HG03280 (cell line): ENCODE data around the gene RFPL1.
A peak's percentile ranks its signal among the peaks of the same experiment; 100 is the strongest.
"Not testable (repeated sequence)": the region's sequence is repeated elsewhere in the genome, so short reads cannot be mapped to it uniquely, and the experiment has no call there.

Experiments
- ATAC-seq: cut with Tn5 transposase; IDR thresholded peaks from one replicate; pipeline ENCODE4 v1.9.1; 2021; ENCODE audit warnings: mild to moderate bottlenecking, moderate library complexity; ENCODE audit not compliant: unreplicated experiment

The RFPL1 gene

DNA sequence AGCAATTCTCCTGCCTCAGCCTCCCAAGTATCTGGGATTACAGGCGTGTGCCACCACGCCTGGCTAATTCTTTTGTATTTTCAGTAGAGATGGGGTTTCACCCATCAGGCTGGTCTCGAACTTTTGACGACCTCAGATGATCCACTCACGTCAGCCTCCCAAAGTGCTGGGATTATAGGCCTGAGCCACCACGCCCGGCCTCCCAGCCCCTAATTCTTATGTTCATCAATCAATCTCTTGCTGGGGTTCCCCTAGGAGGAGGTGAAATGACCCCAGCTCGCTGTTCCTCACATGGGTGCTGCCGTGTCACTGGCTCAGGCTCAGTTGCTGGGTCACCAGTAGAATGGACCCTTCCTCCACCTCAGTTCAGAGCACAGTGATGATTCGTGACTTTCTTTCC, at the start of gene RFPL1:
RFPL1 (plus strand) TSS at position 301 of the 400 bp plus-strand sequence.
- ATAC-seq, result not testable (repeated sequence)

- ATAC-seq, result peak; percentile 5
These were observed 49.7 kb upstream of the RFPL1 start for GRCh38 chr22:29388759-29389090.

DNA sequence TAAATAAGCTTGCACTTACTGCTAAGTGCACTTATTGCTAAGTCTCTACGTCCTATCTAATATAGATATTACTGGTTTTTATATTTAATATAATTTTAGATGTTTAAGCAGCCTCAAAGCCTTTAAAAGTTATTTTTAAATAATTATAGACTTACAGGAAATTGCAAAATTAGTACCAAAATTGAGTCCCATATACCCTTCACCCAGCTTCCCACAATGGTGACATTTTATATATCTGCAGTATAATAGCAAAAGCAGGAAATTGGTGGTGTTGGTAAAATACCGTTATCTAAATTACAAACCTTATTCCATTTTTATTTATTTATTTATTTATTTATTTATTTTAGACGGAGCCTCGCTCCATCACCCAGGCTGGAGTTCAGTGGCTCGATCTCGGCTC, 48.1 kb upstream of the RFPL1 start:
- no peak for ATAC-seq

DNA sequence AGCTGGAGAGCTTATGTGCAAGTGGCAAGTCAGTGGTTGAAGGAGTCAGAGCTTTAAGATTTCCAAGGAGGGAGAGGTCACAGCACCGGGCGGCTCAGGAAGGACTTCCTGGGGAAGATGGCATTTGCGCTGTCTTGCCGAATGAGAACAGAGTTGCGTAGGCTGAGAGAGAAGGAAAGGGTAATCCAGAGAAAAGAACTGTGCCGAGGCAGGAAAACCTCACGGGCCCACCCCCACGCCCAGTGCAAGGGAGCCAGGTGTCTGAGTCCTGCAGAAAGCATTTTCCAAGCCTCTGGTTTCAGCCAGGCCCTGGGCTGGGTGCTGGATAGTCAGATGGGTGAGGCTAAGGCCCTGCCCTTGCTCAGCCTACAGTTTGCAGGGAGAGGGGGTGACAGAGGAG, 46.8 kb upstream of the RFPL1 start:
- ATAC-seq, result no peak

DNA sequence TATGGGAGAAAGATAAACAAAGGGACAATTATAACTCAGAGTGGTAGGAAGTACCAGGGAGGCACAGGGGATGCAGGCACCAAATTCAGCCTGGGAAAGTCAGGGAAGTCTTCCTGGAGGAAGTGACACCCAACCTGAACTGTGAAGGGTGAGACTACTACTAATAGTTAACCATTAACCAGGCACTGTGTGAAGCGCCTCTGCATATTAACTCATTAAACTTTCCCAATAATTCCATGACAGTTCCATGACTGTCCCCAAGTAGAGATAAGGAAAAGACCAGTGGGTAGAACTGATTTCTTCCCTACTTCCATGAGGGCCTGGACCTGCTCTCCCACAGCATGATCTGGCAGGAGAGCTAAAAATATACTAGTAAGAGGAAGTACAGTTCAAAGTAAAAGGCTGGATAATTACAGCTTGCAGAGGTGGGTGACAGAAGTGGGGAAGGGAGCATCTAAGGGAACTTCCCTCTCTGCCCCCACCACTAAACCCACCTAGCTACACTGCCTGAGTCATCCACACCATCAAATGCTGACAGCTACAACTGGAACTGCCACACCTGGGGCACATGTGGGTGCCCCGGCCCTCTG, 45.3 kb upstream of the RFPL1 start:
- ATAC-seq, result no peak

DNA sequence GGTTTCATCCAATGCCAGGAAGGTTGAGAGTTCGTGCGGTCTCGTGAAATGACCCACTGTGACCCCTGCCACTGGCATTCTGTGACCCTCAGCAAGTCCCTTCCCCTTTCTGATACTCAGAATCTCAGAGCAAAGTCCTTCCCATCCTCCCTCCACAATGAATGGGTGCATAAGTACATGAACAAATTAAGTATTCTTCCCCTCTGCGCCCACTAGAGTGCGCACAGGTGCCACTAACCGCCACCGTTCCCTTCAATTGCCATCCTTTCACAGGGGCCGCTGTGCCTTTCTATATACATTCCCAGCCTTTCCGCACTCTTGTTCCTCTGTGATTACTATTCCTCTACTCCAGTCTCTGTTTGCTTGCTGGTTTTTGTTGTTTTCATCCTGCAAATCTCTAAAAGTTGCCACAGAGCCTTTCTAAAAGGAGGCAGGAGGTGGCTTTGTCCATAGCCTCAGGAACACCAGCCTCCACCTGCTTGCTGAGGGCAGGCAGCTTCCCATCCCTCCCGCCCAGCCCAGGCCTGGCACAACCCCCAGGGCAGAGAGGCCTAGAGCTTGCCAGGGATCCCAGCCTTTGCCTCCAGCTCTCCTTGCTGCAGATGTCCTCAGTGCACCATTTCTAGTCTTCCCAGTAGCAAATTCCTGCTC, 43.3 kb upstream of the RFPL1 start:
- no peak for ATAC-seq

DNA sequence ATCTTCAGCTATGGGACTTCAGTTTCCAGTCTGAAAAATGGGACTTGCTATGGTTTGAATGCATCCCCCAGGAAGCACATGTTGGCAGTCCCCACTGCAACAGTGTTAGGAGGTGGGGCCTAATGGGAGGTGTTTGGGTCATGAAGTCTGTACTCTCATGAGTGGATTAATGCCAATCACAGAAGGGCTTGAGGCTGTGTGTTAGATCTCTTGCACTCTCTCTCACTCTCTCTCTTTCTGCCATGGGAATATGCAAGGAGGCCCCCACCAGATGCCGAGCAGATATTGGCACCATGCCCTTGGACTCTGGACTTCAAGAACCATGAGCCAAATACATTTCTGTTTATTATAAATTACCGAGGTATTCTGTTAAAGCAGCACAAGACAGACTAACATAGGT, 42.3 kb upstream of the RFPL1 start:
- ATAC-seq, result no peak

DNA sequence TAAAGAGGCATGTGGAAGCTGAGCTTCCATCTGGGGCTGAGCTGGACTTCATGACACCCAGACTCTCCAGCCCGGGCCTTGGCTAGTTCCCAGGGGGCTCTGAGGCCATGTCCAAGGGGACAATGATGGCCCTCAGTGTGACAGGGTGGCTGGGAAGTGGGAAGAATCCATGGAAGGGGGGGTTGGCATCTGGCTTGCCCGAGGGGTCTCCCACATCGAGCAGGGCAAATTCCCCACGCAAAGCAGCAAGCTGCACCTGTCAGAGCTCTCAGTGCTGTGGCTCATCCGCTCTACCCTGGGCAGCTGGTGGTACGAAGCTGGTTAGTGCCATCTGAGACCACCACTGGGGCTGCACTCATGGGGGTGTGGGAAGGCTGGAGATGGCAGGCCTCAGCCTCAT, 40.6 kb upstream of the RFPL1 start:
- ATAC-seq, result no peak

DNA sequence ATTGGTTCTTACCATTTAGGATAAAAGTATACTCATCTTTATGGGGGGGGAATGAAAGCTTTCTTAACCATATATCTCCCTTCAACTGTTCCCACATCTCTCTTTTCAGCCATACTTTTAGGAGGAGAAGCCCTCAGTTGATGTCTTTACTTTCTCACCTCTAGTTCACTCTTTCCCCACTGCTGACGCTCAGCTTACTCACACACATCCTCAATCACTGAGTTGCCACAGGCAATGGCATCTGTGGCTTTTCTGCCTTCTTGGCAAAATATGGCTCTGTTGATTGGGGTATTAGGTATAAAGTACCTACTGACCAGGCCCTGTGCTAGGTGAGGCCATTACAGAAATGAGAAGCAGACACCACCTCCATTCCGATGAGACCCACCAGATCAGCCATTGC, 37.8 kb upstream of the RFPL1 start:
- ATAC-seq, result no peak

- not testable (repeated sequence) for ATAC-seq
These were observed 36.8 kb upstream of the RFPL1 start for GRCh38 chr22:29401538-29401937.

DNA sequence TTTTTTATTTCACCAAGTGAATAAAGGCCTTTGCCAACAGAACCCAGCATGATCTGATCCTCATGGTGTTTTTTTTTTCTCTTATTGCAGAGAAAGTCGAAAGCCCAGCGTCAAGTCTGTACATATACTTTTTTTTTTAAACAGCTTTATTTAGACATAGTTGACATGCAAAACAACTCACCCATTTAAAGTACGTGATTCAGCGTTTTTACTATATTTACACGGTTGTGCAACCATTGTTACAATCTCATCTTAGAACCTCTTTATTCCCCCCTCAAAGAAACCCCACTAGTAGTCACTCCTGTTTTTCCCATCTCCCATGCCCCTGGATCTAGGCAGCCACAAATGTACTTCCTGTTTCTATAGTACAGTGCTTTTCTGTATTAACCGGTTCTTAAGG, 29.4 kb upstream of the RFPL1 start:
- no peak for ATAC-seq

GRCh38 chr22:29411569-29412211, 26.7 kb upstream of the RFPL1 start:
- not testable (repeated sequence) for ATAC-seq

GRCh38 chr22:29412772-29413171, 25.6 kb upstream of the RFPL1 start:
- not testable (repeated sequence) for ATAC-seq

DNA sequence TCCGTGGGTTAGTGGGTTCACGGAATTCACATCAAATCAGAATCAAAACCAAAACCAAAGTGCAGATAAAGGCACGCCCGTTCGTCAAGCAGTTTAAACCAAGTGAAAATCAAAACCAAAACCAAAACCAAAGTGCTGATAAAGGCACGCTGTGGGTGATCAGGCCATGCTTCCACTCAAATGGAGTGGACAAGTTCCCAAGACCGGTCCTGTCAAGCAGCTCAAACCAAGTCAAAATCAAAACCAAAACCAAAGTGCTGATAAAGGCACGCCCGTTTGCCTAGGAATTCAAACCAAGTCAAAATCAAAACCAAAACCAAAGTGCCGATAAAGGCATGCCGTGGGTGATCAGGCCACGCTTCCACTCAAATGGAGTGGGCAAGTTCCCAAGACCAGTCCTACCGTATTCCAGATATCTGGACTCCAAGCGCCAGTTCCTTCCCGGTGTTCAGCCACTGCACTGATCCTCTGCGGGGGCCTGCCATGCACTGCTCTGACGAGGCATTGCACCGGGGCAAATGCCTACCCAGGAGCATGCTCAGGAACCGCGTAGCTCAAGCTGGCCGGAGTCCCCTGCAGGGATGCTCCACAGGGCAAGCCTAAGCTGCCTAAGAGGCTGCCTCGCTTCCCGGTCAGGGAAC, 23.3 kb upstream of the RFPL1 start:
- peak; percentile 47 for ATAC-seq

DNA sequence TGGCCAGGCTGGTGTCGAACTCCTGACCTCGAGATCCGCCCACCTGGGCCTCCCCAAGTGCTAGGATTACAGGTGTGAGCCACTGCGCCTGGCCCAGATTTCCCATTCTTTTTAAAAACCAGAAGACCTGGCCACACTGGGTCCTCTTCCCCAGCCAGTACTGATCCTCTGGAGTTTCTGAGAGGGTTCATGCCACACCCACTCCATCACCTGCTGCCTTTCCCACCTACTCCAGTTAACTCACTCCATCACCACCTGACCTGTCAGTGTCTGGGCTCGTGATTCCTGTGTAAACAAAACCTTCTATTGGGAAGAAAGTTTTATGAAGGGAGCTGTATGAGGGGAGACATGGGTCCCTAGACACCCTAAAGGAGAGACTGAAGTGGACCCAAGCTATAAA, 19.7 kb upstream of the RFPL1 start:
- not testable (repeated sequence) for ATAC-seq

GRCh38 chr22:29426476-29426875, 11.9 kb upstream of the RFPL1 start:
- no peak for ATAC-seq

GRCh38 chr22:29427176-29427760, 11.1 kb upstream of the RFPL1 start:
- ATAC-seq, result no peak

DNA sequence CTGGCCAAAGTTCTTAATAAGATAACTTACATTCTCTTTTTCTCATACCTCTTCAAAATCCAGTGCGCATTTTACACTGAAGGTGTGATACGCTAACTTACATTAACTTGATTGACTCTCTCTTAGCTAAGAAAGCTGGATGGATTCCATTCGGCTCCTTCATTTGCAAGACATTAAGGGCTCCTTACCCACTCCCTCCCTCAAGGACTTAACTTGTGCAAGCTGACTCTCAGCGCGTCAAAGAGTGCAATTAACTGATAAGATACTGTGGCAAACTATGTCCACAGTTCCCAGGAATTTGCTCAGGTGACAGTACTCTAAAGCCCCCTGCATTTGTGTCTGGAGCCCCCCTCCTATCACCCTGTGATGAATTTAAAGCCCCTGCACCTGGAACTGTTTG, 6.4 kb upstream of the RFPL1 start:
- ATAC-seq, result no peak

DNA sequence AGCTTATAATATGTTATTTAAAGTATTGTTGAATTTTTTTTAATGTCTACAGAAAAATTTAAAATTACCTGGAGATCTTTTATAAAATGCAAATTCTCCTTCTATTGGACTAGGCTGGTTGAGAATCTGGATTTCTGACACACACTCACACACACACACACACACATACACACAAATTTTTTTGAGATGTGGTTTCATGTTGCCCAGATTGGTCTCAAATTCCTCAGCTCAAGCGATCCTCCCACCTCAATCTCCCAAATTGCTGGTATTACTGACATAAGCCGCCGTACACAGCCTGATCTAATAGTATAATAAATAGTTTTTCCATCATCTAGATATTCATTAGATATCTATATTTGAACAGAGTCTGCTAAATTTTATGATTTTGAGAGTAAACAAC, 4.5 kb upstream of the RFPL1 start:
- ATAC-seq, result no peak

DNA sequence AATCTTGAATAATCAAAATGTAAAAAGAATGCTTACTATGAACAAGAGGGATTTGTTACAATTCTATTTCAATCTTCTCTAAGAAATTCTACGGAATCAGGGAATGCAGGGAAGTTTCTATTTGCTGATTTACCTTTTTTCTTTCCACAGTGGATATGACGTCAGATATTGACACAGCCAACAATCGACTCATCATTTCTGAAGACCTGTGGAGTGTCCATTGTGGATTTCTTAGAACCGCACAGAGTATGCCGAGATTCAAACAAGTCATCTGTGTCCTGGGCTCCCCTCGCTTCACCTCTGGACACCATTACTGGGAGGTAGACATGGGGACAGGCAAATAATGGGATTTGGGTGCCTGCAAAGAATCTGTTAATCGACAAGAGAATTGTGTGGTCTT, 4.1 kb upstream of the RFPL1 start:
- ATAC-seq, result no peak

DNA sequence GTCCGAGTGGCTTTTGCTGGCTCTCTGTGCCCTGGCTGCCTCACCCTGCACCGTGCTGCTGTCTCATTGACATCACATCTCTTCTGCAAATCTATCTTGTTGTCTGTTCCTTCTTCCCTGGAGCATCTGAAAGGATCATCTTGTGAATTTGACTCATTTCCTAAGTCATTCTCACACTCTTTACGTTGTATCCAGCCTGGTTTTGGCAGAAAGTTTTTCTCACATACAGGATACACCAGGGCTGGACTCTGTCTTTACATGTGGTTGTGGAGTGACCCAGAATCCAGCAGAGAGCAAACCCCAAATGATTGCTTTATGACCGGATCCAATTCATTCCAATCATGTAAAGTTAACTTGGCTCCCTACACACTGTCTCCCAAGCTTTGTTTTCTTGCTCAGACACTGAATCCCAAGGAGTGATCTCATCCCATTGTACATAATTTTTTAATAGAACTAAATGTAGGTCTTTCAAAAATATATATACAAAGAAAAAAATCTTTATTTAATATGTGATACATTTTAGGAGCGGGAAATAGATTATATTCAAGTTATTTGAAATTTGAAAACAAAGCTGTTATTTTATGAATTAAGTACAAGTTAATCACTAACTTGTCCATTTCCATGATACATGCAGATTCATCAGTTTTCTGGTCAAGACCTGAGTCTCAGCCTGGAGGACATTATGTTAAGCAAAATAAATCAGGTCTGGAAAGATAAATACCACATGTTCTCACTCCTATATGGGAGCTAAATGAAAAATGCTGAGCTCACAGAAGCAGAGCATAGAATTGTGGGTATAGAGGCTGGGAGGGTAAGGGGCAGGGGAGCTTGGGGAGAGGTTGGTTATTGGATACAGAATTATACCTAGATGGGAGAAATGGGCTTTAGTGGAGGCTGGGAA, 2.9 kb upstream of the RFPL1 start:
- no peak for ATAC-seq
